K562 (cell line): ENCODE measurements around the gene PDE6D. TPM values are rescaled to one million over a fixed set of nuclear protein-coding genes. Genes with fewer than 3 reads are reported as not detected.

Experiments used
- GABPB2 ChIP-seq: fragments of 250-450 bp; sonication (Bioruptor Pico); conservative IDR thresholded peaks from 2 replicates; pipeline ENCODE4 v1.5.1; 2021; ENCODE audit warnings: mild to moderate bottlenecking
- GTF2A2 ChIP-seq: IDR thresholded peaks from 2 replicates; pipeline ENCODE4 v1.6.1; 2016; ENCODE audit warnings: mild to moderate bottlenecking, missing genetic modification characterization, missing compliant biosample characterization
- IFI16 ChIP-seq: fragments of 250-450 bp; sonication (Bioruptor Pico); IDR thresholded peaks from 2 replicates; pipeline ENCODE4 v2.1.2; 2022; ENCODE audit warnings: mild to moderate bottlenecking, inconsistent platforms
- NCOA2 ChIP-seq, 2 experiments: fragments of 450-650 bp; IDR thresholded peaks; 2 replicates each; pipeline ENCODE4 v1.6.1; 2018; ENCODE audit warnings: mild to moderate bottlenecking in 2 of 2, moderate library complexity in 1 of 2; ENCODE audit not compliant: partially characterized antibody in 2 of 2
- NONO ChIP-seq, 2 experiments: fragments of 200-400 bp in 1 of 2; fragments of 450-650 bp in 1 of 2; formaldehyde crosslinking in 1 of 2; IDR thresholded peaks; 2 replicates each; pipeline ENCODE4 v1.6.1; 2017; ENCODE audit warnings: low read depth in 2 of 2, mild to moderate bottlenecking in 2 of 2, moderate library complexity in 2 of 2, low read length in 1 of 2
- RBBP5 ChIP-seq: fragments of 200-600 bp; sonication (generic); IDR thresholded peaks from 2 replicates; pipeline ENCODE4 v1.6.1; 2012; ENCODE audit warnings: borderline replicate concordance, mild to moderate bottlenecking, low read length, control low read depth, inconsistent platforms; ENCODE audit not compliant: insufficient read depth, poor library complexity, severe bottlenecking
- RBM25 ChIP-seq: fragments of 200-400 bp; formaldehyde crosslinking; IDR thresholded peaks from 2 replicates; pipeline ENCODE4 v1.6.1; 2018; ENCODE audit warnings: low read length, low read depth, moderate library complexity; ENCODE audit not compliant: severe bottlenecking
- REST ChIP-seq, 2 experiments: fragments of 450-650 bp; formaldehyde crosslinking in 1 of 2; IDR thresholded peaks; 2 replicates each; pipeline versions ENCODE4 v1.4.0 to v1.6.1; 2014 to 2020; ENCODE audit warnings: mild to moderate bottlenecking in 2 of 2, borderline replicate concordance in 1 of 2, low read depth in 1 of 2
- UBTF ChIP-seq, 2 experiments: IDR thresholded peaks; 2 replicates each; pipeline ENCODE4 v1.6.1; 2012; ENCODE audit warnings: improper control_type of control experiment in 2 of 2, low read depth in 2 of 2, low read length in 2 of 2, borderline replicate concordance in 1 of 2
- ZKSCAN8 ChIP-seq: fragments of 200-800 bp; sonication (Bioruptor generic); IDR thresholded peaks from 2 replicates; pipeline ENCODE4 v1.6.1; 2016; ENCODE audit warnings: missing genetic modification characterization, missing compliant biosample characterization
- ZNF512 ChIP-seq: IDR thresholded peaks from 2 replicates; pipeline ENCODE4 v1.6.1; 2016; ENCODE audit warnings: missing genetic modification characterization, missing compliant biosample characterization
- ZNF586 ChIP-seq: fragments of 450-650 bp; formaldehyde crosslinking; conservative IDR thresholded peaks from 2 replicates; pipeline ENCODE4 v1.4.0; 2020; ENCODE audit warnings: mild to moderate bottlenecking, moderate library complexity
- ZNF644 ChIP-seq: fragments of 200-800 bp; sonication (Bioruptor generic); IDR thresholded peaks from 2 replicates; pipeline ENCODE4 v1.6.1; 2016; ENCODE audit warnings: low read depth, missing genetic modification characterization, missing compliant biosample characterization
- polyA plus RNA-seq, 8 experiments: library from polyadenylated mRNA; depleted of rRNA in 4 of 8; stranded (reverse) in 5 of 8; unstranded in 3 of 8; fragments of >200 nt; fragmentation: Nextera tagmentation in 2 of 8; fragmentation: Illumina TruSeq in 1 of 8; extraction: Ambion mirVana in 2 of 8; extraction: Trizol in 1 of 8; gene quantifications; 2 replicates each; pipeline versions ENCODE4 v1.2.1 to v1.2.3, GENCODE V29; 2011 to 2014; ENCODE audit warnings: inconsistent platforms in 1 of 8, missing spikeins in 1 of 8
- total RNA-seq, 7 experiments: library from RNA; depleted of rRNA in 6 of 7; stranded (reverse); fragments of >200 nt in 6 of 7; fragmentation: Illumina TruSeq in 2 of 7; extraction: Trizol in 2 of 7; gene quantifications; 2 replicates each; pipeline versions ENCODE4 v1.2.1 to v1.2.3, GENCODE V29; 2011 to 2021; ENCODE audit warnings: low replicate concordance in 1 of 7

PDE6D gene
- total and polyA plus RNA-seq, 9 of the 15 experiments (the other 6 are each of a cell fraction or from before 2014, with no cell fraction given) = 0.65 to 11.6 (median 7.0) TPM

- no peak for TF ChIP-seq ZNF586
- no peak for TF ChIP-seq IFI16 (CRISPR knock-in tag)
- no peak for TF ChIP-seq GABPB2 (CRISPR knock-in tag)
- peak in 1 of 2 experiments; percentile 63; a peak in 1 of 4 replicates for TF ChIP-seq UBTF (IDR thresholded peaks at IDR 0.05; ENCODE audit: borderline replicate concordance in 1 of 2, low read depth in 2 of 2, low read length in 2 of 2)
- no peak for TF ChIP-seq NCOA2 (IDR thresholded peaks at IDR 0.05; ENCODE audit: partially characterized antibody in 2 of 2)
- peak; percentile 14 for TF ChIP-seq RBBP5
- TF ChIP-seq NONO (IDR thresholded peaks at IDR 0.05; ENCODE audit: low read depth in 2 of 2, low read length in 1 of 2) = no peak
- TF ChIP-seq ZKSCAN8 (CRISPR knock-in tag) = no peak
- TF ChIP-seq REST (IDR thresholded peaks at IDR 0.05; ENCODE audit: borderline replicate concordance) = peak; percentile 96
- TF ChIP-seq REST (CRISPR knock-in tag; IDR thresholded peaks at IDR 0.05; ENCODE audit: low read depth) = peak; percentile 90
- no peak for TF ChIP-seq ZNF644
- no peak for TF ChIP-seq ZNF512
- TF ChIP-seq GTF2A2 (tag) = no peak
- TF ChIP-seq RBM25 = no peak
These were observed 766 bp downstream of the PDE6D start (continued) for GRCh38 chr2:231780123-231780908.
